Femur (tissue), 1 donor: ENCODE data around the gene ZXDC.

Source experiments
- DNase-seq: peaks from one replicate; pipeline ENCODE4 v3.0.0-alpha.2; 2017

Gene ZXDC

DNA sequence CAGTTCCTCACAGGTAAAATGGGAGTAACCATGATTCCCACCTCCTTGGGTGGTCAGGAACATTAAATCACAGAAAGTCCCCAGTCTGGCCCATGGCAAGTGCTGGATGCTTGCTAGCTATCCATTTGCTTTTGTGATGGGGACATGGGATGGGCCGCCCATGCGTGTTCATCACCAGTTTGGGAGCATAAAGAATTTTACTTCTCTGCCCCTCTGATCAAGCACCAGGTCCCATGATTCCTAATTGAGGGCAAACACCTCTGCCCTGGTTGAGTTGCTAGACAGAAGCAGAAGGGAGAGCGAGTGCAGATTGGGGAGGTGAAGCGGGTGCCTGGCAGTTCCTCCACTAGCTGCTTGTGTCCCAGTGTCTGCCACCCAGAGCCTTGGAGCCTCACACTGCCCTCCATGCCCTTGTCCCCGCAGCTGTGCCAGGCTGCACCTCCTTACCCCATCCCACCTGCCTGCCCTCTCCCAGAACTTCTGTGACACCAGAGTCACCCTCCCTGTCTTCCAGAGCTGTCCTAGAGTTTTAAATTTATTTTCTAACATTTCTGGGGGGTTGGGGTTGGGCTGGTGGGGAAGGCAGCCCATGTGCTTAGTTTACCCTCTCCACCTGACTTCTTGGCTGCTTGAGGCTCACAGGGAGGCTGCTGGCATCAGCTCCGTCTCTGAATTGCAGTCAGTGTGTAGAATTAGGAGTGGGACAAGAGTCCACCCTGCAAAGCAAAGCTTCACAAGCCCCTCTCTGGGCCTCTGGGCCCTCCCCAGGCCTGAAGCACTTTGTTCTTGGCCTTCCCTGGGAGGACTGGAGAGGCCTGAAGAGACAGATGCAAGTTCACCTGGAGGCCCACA lies 62.6 kb downstream of the ZXDC start:
- peak; percentile 4 for DNase-seq

DNA sequence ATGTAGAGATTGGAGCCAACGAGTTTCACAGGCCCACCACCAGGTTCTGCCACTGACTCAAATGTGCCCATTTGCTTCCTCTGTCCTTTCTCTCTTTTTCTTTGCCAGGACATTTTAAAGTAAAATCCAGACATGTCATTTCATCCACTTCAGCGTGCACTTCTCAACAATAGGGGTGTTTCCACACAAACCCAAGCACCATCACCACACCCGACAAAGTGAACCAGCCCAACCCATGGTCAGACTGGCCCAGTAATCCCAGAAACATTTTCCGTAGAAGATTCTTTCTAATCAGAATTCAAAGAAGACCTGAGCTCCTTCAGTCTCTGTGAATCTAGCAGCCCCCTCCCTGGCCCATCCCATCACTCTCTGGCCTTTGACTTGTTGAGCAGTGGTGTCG lies 67.6 kb downstream of the ZXDC start:
- no peak for DNase-seq

DNA sequence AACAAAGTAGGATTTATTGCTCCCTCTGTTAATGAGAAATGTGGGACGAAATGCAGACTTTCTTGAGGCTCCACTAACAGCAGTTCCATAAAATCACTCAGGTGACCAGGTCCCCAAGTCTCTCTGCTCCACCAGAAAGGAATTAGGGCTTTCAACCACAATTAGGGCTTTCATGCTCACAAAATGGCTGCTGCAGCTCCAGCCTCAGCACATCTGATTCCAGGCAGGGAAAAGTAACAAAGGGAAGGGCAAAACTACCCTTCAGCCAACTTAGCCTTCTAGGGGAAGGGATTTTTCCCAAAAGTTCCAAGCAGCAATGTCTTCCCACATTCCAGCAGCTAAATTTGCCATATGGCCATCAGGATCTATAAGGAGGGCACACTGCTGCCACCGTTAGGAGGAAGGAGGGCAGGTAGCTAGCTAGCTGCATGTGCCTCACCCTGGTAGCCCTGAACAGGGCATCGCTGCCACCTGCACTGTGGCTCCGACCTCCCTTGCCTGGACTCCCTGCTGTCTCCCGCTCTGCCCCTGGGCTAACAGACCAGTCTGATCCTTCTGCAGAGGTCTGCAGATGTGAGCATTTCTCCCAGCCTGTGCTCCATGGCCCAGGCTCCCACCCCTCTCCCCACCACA lies 68.2 kb downstream of the ZXDC start:
- DNase-seq: no peak

DNA sequence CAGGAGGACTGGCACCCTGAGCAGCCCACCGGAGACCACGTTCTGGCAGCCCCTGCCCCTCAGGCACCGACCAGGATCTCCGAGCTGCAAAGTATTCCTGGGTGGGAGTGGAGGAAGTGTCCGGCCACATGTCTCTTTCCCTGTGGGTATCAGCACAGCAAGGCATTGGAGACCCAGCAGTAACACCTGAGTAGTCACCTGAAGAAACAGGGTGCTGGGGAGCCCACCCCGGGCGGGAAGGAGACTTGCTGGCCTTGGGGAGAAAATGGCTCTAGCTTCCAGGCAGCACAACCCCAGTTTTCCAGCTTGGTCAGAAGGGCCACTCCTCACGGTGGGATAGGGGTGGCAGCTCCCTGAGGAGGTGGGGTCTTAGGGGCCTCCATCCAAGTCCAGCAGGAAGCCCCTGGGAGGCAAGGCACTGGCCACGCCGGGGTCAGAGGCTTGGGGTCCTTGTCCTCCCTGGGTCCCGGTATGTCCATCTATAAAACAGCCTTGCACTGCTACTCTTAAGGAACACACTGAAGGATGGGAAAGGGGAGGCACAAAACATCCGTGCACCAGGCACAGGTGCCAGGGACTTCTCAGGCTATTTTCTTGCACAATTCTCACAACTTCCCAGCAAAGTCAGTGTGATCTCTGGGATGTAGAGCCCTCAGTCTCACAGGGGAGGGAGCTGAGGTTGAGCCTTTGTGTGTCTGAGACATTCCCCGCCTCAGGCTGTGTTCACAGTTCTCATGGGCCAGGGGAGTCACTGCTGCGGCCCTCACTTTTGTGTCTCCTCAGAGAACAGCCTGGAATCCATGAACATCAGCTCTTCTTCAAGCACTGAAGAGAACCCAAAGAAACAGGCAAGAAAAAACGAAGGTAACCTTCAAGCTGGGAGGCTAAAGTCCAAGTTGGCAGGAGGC lies 69.0 kb downstream of the ZXDC start:
- DNase-seq: no peak

DNA sequence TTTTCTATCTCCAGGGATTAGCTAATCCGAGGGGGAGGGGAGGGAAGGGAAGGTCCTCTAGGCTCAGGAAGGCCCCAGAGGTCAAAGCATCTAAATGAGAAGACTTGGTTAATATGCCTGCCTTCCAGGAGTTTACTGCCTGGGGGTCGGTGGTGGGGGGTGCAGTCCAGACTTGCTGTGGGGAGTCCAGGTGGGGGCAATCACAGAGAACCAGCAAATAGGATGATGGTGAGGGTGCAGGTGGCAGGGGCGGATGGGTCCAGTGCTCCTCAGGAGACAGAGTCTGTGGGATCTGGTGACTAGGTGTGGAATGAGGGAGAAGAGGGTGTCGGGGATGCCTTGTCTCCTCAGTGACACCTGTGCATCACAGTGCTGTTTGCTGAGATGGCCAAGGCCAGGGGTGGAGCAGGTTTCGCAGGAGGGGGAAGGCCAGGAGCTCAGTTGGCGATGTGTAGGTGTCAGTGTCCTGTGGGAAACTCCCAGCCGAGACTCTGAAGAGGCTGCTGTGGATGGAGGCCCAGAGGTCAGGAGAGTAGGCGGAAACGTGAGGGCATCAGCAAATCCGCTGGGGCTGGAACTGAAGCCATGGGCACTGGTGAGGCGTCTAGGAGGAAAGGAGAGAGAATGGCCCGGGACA lies 72.9 kb downstream of the ZXDC start:
- no peak for DNase-seq

DNA sequence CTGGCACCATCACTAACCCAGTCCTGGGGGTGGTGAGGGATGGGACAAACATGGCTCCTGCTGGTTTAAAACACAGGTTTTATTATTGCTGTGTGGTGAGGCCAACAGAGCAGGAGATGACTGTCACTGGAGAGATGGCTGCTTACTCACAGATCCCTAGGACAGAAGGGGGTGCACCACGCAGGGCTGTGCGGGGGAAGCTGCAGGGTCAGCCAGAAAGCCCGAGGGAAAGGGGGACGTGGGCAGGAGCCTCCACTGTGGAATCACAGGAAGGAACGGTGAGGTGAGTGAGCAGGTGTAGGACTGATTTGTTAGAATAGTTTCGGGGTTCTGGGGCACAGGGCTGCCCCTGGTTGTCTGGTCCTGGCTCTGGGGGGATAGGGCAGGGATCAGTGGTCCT lies 73.5 kb downstream of the ZXDC start:
- DNase-seq: no peak

DNA sequence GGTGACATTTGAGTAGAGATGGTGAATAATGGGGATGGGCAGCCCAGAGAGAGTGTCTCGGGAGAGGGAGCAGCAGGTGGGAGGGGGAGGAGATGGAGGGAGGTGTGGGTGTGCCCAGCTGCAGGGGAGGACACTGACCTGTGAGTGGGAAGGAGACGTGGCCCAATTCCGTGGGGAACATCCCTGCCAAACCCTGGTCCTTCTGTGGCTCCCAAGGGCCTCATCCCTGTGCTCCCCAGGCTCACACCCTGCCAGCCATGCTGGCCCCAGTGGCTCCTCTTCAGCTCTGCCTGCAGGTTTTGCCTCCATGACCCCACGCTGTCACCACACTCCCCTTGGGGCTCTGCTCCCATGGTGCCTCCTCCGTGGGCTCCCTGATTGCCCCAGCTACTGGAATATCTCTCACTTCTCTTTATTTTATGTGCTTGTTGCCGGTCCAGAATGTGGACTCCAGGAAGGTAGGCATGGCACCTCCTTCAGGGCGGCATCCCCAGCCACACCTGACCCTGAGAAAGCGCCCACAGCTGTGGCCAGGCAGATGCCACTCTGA lies 74.0 kb downstream of the ZXDC start:
- no peak for DNase-seq

DNA sequence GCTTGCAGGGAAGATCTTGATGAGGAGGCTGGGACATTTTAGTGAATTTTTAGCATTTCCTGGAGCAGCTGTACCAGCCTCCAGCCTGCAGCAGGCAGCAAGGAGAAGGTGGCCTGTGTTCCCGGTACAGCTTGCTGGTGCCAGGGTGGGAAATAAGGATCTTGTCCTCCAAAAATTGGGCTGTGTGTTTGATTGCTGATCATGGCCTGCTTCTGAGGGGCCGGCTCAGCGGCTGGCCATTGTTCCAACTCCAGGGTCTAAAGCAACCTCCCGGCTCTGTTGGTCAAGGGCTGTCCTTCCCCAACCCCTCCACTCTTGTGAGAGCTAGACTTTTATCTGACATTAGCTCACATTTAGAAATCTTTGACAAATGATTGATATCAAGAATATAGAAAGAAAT lies 75.9 kb downstream of the ZXDC start:
- no peak for DNase-seq

DNA sequence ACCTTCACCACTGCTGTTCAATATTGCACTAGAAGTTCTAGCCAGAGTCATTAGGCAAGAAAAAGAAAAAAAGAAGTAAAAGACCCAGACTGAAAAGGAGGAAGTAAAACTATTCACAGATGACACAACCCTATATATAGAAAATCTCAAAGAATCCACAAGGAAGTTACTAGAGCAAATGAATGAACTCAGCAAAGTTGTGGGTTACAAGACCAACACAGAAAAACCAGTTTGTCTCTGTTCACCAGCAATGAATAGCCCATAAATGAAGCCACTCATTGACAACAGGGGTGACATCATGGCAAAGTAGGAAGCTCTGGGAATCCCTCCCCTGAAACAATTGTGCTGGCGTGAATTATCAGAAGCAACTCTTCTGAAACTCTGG lies 76.3 kb downstream of the ZXDC start:
- DNase-seq: no peak

DNA sequence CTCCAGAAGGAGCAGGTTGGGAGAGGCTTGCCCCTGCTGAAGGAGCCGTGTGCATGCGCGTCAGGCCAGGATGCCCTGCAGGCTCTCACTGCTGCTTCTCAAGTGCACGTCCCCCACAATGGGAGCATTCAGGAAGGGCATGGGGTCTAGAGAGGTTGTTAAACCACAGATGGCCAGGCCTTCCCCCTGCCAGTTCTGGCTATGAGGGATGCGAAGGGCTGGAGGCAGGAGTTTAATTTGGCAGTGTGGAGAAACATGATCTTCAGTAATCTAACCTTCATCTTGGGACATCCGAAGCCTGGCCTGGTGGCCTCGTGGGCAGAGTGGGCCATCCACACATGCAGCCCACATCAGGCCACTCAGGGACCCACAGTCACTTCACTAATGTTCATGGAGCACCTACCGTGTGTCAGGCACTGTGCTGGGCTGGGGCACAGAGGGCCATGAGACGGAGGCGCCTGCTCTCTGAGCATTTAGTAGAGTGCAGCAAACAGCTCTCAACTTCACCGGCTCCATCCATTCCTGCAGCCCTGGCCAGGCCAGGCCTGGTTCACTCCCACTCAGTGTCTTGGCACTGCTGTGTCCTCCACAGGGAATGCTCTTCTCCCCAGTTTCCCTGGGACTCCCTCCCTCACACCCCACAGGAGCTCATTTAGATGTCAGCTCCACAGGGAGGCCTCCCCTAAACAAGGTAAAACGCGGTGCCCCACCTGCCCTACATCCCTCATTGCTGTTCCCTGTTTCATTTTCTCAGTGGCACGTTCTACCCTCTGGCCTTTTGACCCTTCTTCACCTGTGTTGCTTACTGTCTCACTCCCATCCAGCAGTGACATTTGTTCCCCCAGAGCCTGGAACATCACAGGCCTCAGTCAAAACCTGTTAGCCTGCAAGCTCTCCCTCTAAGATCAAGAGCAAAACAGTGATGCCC lies 77.0 kb downstream of the ZXDC start:
- no peak for DNase-seq

DNA sequence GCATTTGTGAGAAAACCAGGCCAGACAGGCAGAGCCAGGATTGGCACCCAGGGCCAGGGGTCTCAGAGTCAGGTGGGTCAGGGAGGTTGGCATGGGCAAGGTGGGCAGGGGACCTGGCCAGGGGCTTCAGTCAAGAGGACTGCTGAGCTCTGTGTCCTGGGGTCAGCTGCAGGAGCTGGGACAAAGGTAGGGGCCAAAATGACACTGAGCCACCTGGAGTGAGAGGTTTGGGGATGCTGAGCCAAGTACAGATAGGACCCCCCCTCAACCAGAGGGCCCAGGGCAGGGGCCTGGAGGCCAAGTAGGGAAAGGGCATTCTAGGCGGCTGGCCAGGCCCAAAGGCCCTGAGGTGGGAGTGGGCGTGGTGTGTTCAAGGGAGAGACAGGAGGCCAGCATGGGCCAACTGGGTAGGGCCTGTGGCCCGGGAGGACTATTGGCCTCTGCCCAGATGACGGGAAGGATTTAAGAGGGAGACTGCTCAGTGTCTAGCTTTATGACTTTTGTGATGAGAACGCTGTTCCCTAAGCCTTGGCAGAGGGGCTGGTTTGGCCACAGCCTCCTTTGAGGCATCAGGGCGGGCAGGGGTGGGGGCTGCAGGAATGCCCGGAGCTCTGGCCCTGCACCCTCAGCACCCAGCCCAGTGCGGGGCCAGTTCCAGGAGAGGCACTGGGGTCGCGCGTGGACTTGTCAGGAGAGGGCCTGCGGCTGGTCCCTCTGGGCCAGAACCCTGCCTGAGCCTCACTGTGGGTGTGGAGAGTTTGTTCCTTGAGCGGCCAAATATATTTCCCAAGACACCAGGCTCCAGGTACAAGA lies 77.9 kb downstream of the ZXDC start:
- no peak for DNase-seq

DNA sequence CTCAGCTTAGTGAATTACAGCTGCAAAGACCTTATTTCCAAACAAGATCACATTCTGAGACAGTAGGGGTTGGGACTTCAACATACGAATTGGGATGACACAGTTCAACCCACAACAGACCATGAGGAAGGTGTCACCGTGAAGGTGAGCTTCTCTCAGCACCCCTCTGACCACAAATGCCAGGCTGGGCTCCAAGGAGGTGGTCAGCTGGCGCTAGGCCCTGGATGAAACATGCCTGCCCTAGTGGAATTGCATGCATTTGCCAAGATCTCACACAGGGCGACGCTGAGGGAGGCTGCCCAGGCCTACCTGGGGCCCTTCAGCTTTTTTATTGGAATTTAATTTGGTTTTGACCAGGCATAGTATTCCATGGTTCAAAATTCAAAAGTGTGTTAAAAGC lies 79.2 kb downstream of the ZXDC start:
- DNase-seq: no peak

DNA sequence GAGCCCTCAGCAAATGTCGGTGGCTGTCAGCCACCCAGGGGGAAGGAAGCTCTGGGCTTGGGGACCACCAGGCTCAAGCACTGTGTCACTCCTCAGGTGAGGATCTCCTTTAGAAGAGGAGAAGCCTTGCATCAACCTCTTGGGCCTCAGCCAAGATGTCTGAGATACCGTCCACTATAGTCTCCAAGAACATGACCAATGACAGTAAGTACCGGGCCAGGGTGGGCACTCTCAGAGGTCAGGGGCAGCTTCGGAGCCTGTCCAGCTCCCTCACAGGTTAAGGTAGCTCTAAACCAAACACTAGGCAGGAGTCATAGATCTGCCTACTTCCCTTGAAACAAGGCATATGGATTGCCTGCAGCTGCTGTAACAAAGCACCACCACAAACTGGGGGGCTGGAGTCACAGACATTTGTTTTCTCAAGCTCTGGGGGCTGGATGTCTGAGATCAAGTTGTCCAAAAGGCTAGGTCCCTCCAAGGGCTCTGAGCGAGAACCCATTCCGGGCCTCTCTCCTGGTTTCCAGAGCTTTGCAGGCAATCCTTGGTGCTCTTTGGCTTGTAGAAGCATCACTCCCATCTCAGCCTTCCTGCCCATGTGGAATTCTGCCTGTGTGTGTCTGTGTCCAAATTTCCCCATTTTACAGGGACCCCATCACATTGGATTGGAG lies 79.7 kb downstream of the ZXDC start:
- DNase-seq: no peak

DNA sequence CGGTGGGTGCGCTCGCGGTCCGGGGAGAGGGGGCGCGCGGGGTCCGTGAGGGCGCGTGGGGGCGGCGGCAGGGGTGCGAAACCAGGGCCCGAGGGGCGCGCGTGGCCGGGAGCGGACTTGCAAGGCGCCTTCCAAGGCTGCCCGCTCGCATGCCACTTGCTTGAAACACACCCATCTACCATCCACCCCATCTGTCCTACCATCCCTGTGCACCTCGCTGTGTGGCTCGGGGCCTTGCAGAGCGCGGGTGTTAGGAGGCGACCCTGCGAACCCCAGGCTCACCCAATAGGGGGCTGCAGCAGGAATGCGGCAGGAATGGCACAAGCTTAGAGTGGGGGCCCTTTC lies 80.7 kb downstream of the ZXDC start:
- DNase-seq: no peak

DNA sequence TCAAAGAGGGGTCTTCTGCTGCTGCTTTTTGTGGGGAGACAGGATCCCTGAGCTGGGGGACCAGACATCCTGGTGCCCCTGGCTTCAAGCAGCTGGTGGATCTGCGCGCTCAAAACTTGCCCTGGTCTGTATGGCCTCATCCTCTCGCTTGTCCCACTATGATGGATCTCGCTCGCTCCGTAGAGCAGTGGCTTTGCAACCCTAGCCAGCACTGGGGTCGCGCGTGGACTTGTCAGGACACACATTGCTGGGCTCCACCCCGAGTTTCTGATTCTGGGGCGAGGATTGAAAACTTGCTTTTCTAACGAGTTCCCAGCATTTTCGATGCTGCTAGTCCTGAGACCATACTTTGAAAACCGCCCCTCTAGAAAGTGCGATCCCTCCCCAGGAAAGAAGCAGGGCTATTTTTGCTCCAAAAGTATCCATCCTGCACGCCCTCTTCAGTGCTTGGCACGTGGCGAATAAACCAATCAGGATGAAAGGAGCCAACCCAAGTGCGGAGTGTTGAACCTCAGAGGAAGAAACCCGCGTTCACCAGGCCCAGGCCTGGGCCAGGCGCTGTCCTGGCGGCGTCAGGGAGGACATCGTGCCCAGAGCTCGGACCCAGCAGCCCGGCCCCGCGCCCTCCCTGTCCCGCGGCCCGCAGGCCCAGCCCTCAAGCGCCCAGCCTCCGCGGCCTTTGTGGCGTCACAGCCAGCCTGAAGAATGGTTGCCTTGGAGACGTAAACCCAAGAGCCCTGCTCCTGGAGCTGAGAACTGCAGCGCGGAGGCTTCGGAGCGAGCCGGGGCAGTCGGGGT lies 81.3 kb downstream of the ZXDC start, which contains the start of gene CFAP100:
TSS of gene CFAP100 (plus strand) at position 731 of the 798 bp plus-strand sequence. CDS start 1,092 bp downstream, outside the sequence.
- peak; percentile 65 for DNase-seq

DNA sequence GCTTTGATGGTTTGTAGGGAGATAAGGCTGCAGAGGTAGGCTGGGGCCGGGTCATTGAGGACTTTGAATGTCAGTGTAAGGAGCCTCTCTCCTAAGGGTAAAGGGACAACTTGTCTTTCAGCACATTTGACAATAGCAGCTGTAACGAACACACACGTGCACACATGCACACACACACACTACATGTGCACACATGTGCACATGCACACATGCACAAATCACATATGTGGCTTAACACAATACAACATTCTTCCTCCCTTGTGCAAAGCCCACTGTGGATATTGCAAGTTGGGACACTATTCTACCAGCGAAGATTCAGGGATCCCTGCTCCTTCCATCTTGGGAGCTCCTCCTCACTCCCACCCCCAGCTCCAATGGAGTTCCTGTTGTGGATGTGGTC lies 82.1 kb downstream of the ZXDC start:
- no peak for DNase-seq

DNA sequence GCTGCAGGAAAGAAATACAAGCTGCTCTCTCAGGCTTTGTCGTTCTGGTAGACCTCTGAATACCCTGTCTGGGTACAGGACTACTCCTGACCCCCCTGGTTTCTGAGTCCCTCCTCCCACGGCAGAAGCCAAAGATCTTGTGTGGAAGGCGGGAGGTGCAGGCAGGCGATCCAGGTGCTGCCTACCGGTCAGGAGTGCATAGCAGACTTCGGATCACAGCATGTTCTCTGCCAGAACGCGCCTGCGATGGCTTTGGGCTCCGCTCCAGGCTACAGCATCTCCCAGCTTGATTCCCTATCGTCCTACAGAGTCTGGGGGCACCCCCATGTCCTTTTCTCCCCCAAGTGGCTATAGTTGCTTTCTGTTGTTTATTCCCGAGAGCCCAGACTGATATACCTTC lies 83.4 kb downstream of the ZXDC start:
- DNase-seq: no peak

DNA sequence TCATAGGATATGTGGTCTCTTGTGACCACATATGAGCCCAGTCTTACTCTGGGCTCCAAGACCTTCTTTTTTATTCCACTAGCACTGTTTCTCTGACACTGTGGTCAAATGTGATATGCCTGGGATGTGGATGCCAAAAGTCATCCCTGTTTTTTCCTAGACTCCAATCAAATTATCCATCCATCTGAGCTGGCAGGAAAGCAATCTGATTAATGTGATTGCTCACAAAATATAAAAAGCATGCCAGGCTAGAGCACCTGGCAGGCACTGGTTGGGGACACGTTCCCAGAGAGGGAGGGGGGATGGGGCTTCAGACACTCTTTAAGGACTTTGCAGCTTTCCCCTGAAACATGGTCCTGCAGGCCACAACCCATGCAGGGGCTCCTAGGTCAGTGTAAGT lies 84.1 kb downstream of the ZXDC start:
- no peak for DNase-seq

DNA sequence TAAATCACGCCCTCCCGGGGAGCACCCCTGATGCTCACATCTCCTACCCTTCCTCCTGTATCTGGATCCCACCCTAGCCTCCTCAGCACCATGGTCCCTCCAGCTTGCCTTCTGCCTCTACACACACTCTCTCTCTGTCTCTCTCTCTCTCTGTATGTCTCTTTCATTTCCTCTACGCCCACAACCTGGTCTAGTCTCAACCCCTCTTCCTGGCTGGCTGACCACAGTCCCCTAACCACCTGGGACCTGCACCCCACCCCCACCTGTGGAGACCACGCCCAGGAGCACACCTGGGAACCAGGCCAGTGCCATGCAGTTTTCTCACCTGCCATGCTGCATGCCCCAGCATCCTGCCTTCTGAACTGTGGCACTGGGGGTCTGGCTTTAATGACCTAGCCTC lies 84.9 kb downstream of the ZXDC start:
- DNase-seq: no peak
